Right atrium auricular region (tissue), 2 donors: ENCODE measurements around the gene NPC1. TPM values are rescaled to one million over a fixed set of nuclear protein-coding genes. Genes with fewer than 3 reads are reported as not detected.

Experiments
- DNase-seq: peaks from one replicate; pipeline ENCODE4 v3.0.0-alpha.2; 2019; ENCODE audit warnings: low spot score
- H3K27ac ChIP-seq, 2 donors: fragments of 200-600 bp; sonication (generic); 1 replicate in 1 of 2; 2 replicates in 1 of 2; pipeline ENCODE4 v1.5.1; 2016 to 2019
- H3K27me3 ChIP-seq, 2 donors: fragments of 200-600 bp; sonication (generic); one replicate each; pipeline versions ENCODE4 v1.5.1 to v1.6.0; 2017 to 2019
- H3K36me3 ChIP-seq: fragments of 200-600 bp; sonication (generic); one replicate; pipeline ENCODE4 v1.5.1; 2016
- H3K4me1 ChIP-seq, 2 donors: fragments of 200-600 bp; sonication (generic); one replicate each; pipeline versions ENCODE4 v1.5.1 to v1.6.0; 2017 to 2019
- H3K4me3 ChIP-seq, 2 donors: fragments of 200-600 bp; sonication (generic); 1 replicate in 1 of 2; 2 replicates in 1 of 2; pipeline ENCODE4 v1.5.1; 2017 to 2019; ENCODE audit warnings: mild to moderate bottlenecking in 1 of 2, moderate library complexity in 1 of 2
- H3K9me3 ChIP-seq, 2 donors: fragments of 200-600 bp; sonication (generic); one replicate each; pipeline ENCODE4 v1.5.1; 2019
- CTCF ChIP-seq, 2 donors: fragments of 200-600 bp; sonication (generic); IDR thresholded peaks; one replicate each; pipeline ENCODE4 v1.5.1; 2019; ENCODE audit warnings: antibody characterized with exemption in 2 of 2
- total RNA-seq, 2 donors: library from RNA; depleted of rRNA; stranded (reverse); fragments of >200 nt; gene quantifications; one replicate each; pipeline ENCODE4 v1.1.0, GENCODE V29; 2016

Gene NPC1
- total RNA-seq, 2 donors from 2014 or later = 16.2 to 26.4 TPM

- no peaks in the 10 kb centered on the region for H3K36me3 ChIP-seq
- H3K4me3 ChIP-seq = no peak overlapping the region
- DNase-seq = no peak
- no peaks in the 10 kb centered on the region for H3K9me3 ChIP-seq
- no peaks in the 10 kb centered on the region for H3K4me1 ChIP-seq
- no peak for TF ChIP-seq CTCF (IDR thresholded peaks at IDR 0.05)
- H3K27me3 ChIP-seq = no peaks in the 10 kb centered on the region
- H3K27ac ChIP-seq = no peak overlapping the region
Observed at GRCh38 chr18:23626451-23627279, 40.4 kb upstream of the NPC1 start.

GRCh38 chr18:23623040-23623439 is 36.7 kb upstream of the NPC1 start:
- Histone ChIP-seq H3K36me3 (no peaks in the 10 kb centered on the region), H3K4me3 (no peak overlapping the region), H3K27me3 (no peaks in the 10 kb centered on the region), H3K4me1 (peaks cover 0 to 13% of the 10 kb centered on the region in 2 donors), H3K27ac (no peak overlapping the region), H3K9me3 (no peaks in the 10 kb centered on the region)
- no peak for DNase-seq
- no peak for TF ChIP-seq CTCF (IDR thresholded peaks at IDR 0.05)

GRCh38 chr18:23619388-23619881 is 33.1 kb upstream of the NPC1 start:
- H3K9me3 ChIP-seq = no peaks in the 10 kb centered on the region
- H3K27ac ChIP-seq = peak overlapping the region; percentile 22 to 53
- no peak for TF ChIP-seq CTCF (IDR thresholded peaks at IDR 0.05)
- H3K4me1 ChIP-seq = peaks cover 0 to 13% of the 10 kb centered on the region in 2 donors
- H3K4me3 ChIP-seq = peak overlapping the region; percentile 37 to 54
- no peaks in the 10 kb centered on the region for H3K36me3 ChIP-seq
- peak; percentile 59 for DNase-seq
- H3K27me3 ChIP-seq = no peaks in the 10 kb centered on the region

- peak overlapping the region; percentile 37 to 54 for H3K4me3 ChIP-seq
- no peak for DNase-seq
- no peaks in the 10 kb centered on the region for H3K36me3 ChIP-seq
- no peaks in the 10 kb centered on the region for H3K27me3 ChIP-seq
- H3K4me1 ChIP-seq = peaks cover 0 to 13% of the 10 kb centered on the region in 2 donors
- H3K9me3 ChIP-seq = no peaks in the 10 kb centered on the region
- peak overlapping the region; percentile 22 to 53 for H3K27ac ChIP-seq
- TF ChIP-seq CTCF (IDR thresholded peaks at IDR 0.05) = no peak
Observed at GRCh38 chr18:23618862-23619387, 32.6 kb upstream of the NPC1 start.

GRCh38 chr18:23617412-23618014 is 31.2 kb upstream of the NPC1 start:
- H3K36me3 ChIP-seq = no peaks in the 10 kb centered on the region
- no peak overlapping the region for H3K27ac ChIP-seq
- H3K27me3 ChIP-seq = no peaks in the 10 kb centered on the region
- H3K9me3 ChIP-seq = no peaks in the 10 kb centered on the region
- no peak for TF ChIP-seq CTCF (IDR thresholded peaks at IDR 0.05)
- H3K4me1 ChIP-seq = peaks cover 0 to 13% of the 10 kb centered on the region in 2 donors
- no peak overlapping the region for H3K4me3 ChIP-seq
- no peak for DNase-seq
